Osteocyte (in vitro differentiated cells): ENCODE measurements around the gene IKBIP. TPM values are rescaled to one million over a fixed set of nuclear protein-coding genes. Genes with fewer than 3 reads are reported as not detected.

Source experiments
- DNase-seq: peaks from one replicate; pipeline ENCODE4 v3.0.0; 2021; ENCODE audit warnings: mixed read lengths; ENCODE audit not compliant: unreplicated experiment; ENCODE audit errors: extremely low spot score
- H3K27ac Mint-ChIP-seq: one replicate; pipeline ENCODE4 v1.8.0; 2021; ENCODE audit warnings: mild to moderate bottlenecking, mixed read lengths; ENCODE audit not compliant: unreplicated experiment
- H3K27me3 Mint-ChIP-seq: one replicate; pipeline ENCODE4 v1.8.0; 2021; ENCODE audit warnings: mixed read lengths; ENCODE audit not compliant: unreplicated experiment
- H3K36me3 Mint-ChIP-seq: one replicate; pipeline ENCODE4 v1.8.0; 2021; ENCODE audit warnings: mixed read lengths; ENCODE audit not compliant: unreplicated experiment
- H3K4me1 Mint-ChIP-seq: one replicate; pipeline ENCODE4 v1.8.0; 2021; ENCODE audit warnings: mixed read lengths; ENCODE audit not compliant: unreplicated experiment
- H3K4me3 Mint-ChIP-seq: one replicate; pipeline ENCODE4 v1.8.0; 2021; ENCODE audit warnings: mild to moderate bottlenecking, moderate library complexity, mixed read lengths; ENCODE audit not compliant: unreplicated experiment
- H3K9me3 Mint-ChIP-seq: one replicate; pipeline ENCODE4 v1.8.0; 2021; ENCODE audit warnings: mixed read lengths; ENCODE audit not compliant: unreplicated experiment
- total RNA-seq: library from RNA; stranded (reverse); gene quantifications from 2 replicates; pipeline ENCODE4 v1.2.1, GENCODE V29; 2021
- TF ChIP-seq, protein P1 (sequence below): fragments of 200-600 bp; sonication (generic); IDR thresholded peaks from 2 replicates; pipeline ENCODE4 v1.5.0; 2021; ENCODE audit warnings: antibody characterized with exemption, mild to moderate bottlenecking, moderate library complexity

The IKBIP gene
- total RNA-seq, 1 donor from 2014 or later = 38.0 TPM

GRCh38 chr12:98582093-98582492 lies 62.5 kb downstream of the IKBIP start:
- Mint-ChIP-seq H3K4me1 (peaks cover 11% of the 10 kb centered on the region), H3K27me3 (no peaks in the 10 kb centered on the region), H3K36me3 (no peaks in the 10 kb centered on the region), H3K27ac (no peak overlapping the region), H3K9me3 (no peaks in the 10 kb centered on the region), H3K4me3 (no peak overlapping the region)
- no peak for DNase-seq
- TF ChIP-seq, protein P1, sequence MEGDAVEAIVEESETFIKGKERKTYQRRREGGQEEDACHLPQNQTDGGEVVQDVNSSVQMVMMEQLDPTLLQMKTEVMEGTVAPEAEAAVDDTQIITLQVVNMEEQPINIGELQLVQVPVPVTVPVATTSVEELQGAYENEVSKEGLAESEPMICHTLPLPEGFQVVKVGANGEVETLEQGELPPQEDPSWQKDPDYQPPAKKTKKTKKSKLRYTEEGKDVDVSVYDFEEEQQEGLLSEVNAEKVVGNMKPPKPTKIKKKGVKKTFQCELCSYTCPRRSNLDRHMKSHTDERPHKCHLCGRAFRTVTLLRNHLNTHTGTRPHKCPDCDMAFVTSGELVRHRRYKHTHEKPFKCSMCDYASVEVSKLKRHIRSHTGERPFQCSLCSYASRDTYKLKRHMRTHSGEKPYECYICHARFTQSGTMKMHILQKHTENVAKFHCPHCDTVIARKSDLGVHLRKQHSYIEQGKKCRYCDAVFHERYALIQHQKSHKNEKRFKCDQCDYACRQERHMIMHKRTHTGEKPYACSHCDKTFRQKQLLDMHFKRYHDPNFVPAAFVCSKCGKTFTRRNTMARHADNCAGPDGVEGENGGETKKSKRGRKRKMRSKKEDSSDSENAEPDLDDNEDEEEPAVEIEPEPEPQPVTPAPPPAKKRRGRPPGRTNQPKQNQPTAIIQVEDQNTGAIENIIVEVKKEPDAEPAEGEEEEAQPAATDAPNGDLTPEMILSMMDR = no peak

DNA sequence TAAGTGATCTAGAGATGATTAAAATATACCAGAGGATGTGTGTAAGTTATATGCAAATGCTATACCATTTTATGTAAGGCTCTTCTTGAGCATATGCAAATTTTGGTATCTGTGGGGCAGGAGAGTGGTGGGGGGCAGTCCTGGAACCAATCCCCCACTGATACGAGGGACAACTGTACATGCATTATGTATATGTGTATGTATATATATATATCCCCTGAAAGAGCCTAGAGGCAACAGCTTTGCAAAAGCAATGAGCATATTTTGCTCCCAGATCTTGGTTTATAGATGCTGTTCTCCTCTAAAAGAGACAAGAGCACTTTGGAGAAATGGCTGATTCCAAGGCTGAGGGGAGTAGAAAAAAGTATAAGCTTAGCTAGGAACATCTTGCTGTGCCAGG lies 63.5 kb downstream of the IKBIP start:
- Mint-ChIP-seq H3K27me3 (no peaks in the 10 kb centered on the region), H3K4me1 (peaks cover 11% of the 10 kb centered on the region), H3K9me3 (no peaks in the 10 kb centered on the region), H3K4me3 (no peak overlapping the region), H3K36me3 (peaks cover 1% of the 10 kb centered on the region), H3K27ac (no peak overlapping the region)
- TF ChIP-seq, protein P1 = no peak
- no peak for DNase-seq

DNA sequence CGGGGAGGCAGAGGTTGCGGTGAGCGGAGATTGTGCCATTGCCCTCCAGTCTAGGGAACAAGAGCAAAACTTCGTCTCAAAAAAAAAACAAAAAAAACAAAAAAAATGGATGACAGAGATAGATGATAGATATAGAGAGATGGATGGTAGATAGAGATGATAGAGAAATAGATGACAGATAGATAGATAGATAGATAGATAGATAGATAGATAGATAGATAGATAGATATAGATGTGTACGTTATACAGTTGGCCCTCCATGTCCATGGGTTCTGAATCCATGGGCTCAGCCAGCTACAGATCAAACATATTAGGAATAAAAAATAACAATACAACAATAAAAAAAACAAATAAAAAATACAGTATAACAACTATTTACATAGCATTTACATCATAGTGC lies 63.9 kb downstream of the IKBIP start:
- no peaks in the 10 kb centered on the region for H3K9me3 Mint-ChIP-seq
- H3K36me3 Mint-ChIP-seq = peaks cover 1% of the 10 kb centered on the region
- no peaks in the 10 kb centered on the region for H3K27me3 Mint-ChIP-seq
- peaks cover 11% of the 10 kb centered on the region for H3K4me1 Mint-ChIP-seq
- H3K4me3 Mint-ChIP-seq = no peak overlapping the region
- no peak for DNase-seq
- TF ChIP-seq, protein P1 = no peak
- H3K27ac Mint-ChIP-seq = no peak overlapping the region

GRCh38 chr12:98579835-98580234 lies 64.8 kb downstream of the IKBIP start:
- Mint-ChIP-seq H3K4me3 (no peak overlapping the region), H3K36me3 (peaks cover 1% of the 10 kb centered on the region), H3K27me3 (no peaks in the 10 kb centered on the region), H3K4me1 (peaks cover 11% of the 10 kb centered on the region), H3K27ac (no peak overlapping the region), H3K9me3 (no peaks in the 10 kb centered on the region)
- TF ChIP-seq, protein P1 = no peak
- no peak for DNase-seq

DNA sequence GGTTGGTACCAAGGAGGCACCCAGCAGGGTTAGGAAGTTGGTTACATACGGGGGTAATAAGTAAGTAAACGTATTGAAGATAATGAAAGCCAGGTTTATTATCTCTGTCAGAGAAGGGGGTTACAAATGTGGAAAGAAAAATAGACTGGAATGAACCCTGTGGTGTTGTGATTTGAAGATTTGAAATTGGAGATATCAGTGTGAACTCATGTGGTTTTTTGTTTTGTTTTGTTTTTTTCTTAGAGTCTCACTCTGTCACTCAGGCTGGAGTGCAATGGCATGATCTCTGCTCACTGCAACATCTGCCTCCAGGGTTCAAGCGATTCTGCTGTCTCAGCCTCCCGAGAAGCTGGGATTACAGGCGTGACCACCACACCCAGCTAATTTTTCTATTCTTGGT lies 65.2 kb downstream of the IKBIP start:
- TF ChIP-seq, protein P1 = no peak
- Mint-ChIP-seq H3K4me3 (no peak overlapping the region), H3K27ac (no peak overlapping the region), H3K9me3 (no peaks in the 10 kb centered on the region), H3K27me3 (no peaks in the 10 kb centered on the region), H3K4me1 (peaks cover 11% of the 10 kb centered on the region), H3K36me3 (peaks cover 1% of the 10 kb centered on the region)
- peak; percentile 60 for DNase-seq
